Ovary (tissue), 3 donors: ENCODE results near the gene TULP4.
"Not testable (repeated sequence)": the region's sequence is repeated elsewhere in the genome, so short reads cannot be mapped to it uniquely, and the experiment has no call there.

Experiments used
- CTCF ChIP-seq, 3 donors: fragments of 450-650 bp in 2 of 3; fragments of 200-600 bp in 1 of 3; IDR thresholded peaks; one replicate each; pipeline versions ENCODE4 v1.5.1 to v1.8.0; 2016 to 2022; ENCODE audit warnings: antibody characterized with exemption in 3 of 3, mild to moderate bottlenecking in 1 of 3
- EP300 ChIP-seq: sonication (generic); formaldehyde crosslinking; IDR thresholded peaks from one replicate; pipeline ENCODE4 v1.6.1; 2017; ENCODE audit warnings: antibody characterized with exemption
- POLR2A ChIP-seq: fragments of 450-650 bp; IDR thresholded peaks from one replicate; pipeline ENCODE4 v1.6.1; 2017; ENCODE audit warnings: antibody characterized with exemption, mild to moderate bottlenecking, moderate library complexity
- donor health status: DM: no; HTN: no; CAD: no.

- not testable (repeated sequence) for TF ChIP-seq POLR2A; CTCF (IDR thresholded peaks at IDR 0.05); EP300
These were observed 244.8 kb downstream of the TULP4 start for GRCh38 chr6:158557110-158557509.
